HG03175 (cell line): ENCODE results near the gene TSPAN32.

Experiments used
- ATAC-seq: cut with Tn5 transposase; IDR thresholded peaks from one replicate; pipeline ENCODE4 v1.9.1; 2021; ENCODE audit warnings: mild to moderate bottlenecking, moderate library complexity; ENCODE audit not compliant: unreplicated experiment

TSPAN32 gene

DNA sequence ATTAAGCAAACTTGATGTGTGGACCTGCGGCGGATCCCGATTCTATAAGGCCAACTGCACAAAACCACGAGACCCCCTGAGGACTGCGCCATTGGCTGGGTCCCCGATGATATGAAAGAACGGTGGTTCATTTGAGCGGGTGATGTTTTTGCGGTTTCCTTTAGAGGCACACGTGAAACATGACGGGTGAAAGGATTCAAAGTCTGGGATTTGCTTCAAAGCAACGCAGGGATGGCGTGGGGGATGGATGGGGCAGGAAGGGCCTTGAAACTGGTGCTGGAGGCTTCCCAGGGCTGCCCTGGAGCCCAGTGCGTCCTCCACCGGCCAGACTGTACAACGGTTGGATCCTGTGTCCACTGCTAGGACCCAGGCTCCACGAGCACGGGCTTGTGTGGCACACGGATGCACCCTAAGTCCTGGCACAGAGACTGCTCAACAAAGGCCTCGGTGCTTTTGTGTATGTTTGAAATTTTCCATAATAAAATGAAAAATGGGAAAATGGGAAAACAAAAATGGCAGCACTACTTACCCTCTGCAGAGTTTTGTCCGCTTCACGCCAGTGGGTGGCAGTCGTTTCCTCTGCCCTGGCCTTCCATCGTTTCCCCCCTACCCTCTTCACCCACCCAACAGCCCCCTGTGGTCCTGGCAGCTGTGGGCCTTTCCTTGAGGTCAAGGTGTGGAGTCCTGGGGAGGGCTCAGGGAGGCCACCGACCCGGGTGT, 35.1 kb upstream of the TSPAN32 start:
- no peak for ATAC-seq

DNA sequence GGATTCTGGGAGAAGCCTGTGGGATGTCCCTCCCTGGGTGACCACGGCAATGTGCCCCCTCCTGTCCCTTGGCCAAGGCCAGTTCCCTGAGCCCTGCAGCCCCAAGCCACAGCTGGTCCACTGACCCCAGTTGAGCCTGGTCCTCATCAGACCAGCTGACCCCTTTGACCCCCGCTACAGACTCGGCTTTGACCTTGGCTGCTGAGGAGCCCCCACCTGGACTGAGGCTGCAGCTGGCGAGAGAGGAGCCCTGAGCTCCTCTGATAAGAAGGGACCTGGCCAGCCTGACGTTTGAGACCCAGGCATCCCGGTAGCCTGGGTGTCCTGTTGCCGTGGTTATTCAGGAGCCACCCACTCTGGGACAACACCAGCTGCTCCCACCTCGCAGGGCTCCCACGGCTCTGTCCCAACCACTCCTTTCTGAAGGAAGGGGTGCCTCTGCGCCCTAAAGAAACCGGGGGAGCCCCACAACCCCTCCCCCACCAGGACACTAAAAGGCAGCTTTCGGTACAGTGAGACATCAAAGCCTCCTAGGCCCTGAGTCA, 34.4 kb upstream of the TSPAN32 start:
- no peak for ATAC-seq

DNA sequence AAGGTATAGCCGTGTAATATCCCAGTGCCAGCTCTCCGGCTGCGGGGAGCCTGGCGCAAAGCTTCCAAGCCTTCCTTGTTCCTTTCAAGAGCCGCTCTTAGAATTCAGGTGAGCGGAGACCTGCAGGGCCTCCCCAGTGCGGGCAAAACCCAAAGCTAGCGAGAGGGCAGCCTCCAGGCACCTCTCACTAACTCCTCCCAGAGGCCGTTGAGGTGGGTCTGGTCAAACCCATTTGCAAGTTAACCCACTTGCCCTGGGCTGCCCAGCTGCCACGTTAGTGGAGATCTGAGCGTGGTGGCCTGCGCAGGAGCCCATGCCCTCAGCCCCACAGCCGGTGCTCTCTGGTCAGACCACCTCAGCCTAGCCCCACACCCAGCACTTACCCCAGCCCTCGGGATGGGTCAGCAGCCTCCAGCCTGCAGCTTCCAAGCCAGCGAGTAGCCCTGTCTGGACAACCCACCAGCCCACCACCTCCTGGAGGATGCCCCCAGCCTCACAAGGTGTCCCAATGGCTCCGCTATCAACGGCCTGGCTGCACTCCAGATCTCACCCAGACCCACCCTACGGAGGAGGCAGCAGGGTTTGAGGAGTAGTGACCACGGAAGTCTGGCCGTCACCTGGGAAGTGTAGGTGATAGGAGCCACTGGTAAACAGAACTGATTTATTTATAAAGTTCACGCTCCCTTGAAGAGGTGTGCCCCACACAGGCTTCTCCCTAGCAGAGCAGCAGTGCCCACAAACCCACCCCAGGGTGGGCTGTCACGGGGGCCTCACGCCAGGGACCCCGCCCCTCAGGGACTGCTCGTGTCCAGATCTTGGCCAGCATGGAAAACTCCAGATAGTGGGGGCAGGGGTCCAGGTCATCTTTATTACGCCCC, 33.7 kb upstream of the TSPAN32 start:
- no peak for ATAC-seq

DNA sequence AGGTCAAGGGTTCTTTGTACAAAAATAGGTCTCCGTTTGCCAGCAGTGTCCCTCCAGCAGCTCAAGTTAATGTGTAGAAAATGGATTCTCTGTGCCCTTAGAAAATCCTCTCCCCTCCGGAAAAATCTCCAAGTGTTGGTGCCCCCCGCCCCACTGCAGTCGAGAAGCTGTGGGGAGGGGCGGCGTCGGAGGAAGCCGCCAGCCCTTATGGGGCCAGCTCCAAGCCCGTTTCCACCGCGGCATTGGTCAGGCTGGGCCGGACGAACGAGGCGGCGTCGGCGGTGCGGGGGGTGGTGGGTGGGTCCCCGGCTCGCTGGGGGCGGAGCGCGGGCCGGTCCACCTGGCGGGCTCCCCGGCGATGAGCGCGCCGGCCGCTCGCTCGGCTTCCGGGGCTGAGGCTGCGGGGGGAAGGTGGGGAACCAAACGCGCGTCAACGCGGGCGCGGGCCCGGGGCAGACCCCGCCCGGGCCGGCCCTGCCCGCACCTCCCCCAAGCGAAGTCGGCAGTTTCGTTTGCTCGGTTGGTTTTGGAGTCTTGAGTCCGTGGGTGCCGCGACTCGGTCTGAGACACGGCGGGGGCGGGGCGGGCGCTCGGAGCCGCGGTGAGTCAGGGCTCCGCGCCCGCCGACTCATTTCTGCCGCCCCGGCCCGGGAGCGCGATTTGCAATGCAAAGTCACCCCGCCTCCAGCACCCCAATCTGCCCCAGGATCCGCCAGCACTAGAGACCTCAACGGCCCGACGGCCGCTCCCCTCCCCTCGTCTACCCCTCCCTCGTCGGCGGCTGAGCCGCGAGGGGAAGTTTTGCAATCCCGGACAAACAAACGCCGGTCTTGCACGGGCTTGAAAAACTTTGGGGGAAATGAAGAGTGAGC, 32.8 kb upstream of the TSPAN32 start:
- no peak for ATAC-seq

DNA sequence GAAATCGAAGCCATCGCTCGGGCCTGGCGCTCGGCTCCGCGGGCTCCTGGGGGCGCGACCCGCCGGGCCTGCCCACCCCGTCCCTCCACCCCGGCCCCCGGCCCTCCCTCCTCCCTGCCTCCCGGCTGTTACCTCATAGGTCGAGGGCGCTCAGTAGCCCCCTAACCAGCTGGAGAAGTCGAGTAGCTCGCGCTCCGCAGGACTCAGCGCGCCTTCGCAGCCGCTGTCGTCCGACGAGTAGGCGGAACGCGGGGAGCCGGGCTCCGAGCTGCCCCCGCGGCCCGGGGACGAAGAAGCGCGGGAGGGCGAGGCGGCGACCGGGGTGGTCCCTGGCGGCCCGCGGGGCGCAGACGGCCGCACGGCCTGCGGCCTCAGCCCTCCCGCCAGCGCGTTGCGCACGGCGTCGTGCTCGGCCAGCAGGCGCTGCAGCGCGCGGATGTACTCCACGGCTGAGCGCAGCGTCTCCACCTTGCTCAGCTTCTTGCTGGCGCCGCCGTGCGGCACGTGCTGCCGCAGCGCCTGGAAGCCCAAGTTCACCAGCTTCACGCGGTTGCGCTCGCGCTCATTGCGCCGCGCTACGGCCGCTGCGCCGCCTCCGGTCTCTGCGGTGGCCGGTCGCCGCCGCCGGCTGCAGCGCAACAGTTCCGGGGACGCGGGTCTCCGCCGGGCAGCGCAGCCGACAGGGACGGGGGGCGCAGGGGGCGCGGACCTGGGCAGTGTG, 32.1 kb upstream of the TSPAN32 start:
- ATAC-seq, result no peak

DNA sequence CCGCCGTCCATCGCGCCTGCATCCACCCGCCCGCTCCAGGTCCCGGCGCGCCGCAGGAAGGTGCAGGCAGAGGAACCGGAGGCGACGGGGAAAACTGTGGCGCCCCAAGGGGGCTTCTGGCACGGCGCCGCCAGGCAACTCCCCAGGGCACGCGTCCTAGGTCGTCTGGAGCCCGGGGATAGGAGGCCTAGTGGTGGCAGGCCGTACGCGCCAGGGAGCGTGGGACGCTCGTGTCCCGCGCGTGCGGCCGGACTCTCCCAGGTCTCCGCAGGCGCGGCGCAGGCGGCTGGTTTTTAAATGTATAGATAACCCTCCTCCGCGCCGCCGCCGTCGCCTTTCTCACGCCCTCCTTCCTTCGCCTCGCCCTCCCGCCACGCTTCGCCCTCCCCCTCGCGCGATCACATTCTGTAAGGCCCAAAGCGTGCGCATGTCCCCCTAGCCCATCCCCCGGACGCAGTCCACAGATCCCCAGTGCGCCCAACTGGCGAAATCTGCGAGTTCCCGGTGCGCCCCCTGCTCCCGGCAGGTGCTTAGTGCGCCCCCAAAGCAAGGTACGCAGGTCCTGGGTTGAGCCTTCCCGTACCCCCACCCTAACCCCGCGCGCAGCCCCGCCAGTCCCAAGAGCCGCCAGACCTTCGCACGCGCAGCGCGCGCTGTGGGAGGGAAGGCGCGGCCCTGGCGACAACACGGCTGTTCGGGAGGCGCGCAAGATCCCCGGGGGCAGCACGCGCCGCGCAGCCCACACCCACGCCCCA, 31.3 kb upstream of the TSPAN32 start, which contains the start of gene ASCL2:
Gene ASCL2 (minus strand): TSS at position 267 of the 755 bp plus-strand sequence. CDS start 256 bp downstream, at position 11.
- no peak for ATAC-seq

DNA sequence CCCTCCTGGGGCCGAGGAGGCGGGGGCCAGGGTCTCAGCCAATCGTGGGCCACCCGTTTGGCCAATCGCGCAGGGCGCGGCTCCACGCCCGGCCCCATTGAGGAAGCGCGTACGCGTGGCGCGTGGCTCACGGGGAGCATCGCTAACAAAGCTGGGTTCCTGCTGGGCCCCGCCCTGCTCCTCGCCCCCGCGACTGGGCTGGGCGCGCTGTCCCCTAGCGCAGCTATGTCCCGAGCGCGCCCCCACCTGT, 30.8 kb upstream of the TSPAN32 start:
- ATAC-seq, result no peak

DNA sequence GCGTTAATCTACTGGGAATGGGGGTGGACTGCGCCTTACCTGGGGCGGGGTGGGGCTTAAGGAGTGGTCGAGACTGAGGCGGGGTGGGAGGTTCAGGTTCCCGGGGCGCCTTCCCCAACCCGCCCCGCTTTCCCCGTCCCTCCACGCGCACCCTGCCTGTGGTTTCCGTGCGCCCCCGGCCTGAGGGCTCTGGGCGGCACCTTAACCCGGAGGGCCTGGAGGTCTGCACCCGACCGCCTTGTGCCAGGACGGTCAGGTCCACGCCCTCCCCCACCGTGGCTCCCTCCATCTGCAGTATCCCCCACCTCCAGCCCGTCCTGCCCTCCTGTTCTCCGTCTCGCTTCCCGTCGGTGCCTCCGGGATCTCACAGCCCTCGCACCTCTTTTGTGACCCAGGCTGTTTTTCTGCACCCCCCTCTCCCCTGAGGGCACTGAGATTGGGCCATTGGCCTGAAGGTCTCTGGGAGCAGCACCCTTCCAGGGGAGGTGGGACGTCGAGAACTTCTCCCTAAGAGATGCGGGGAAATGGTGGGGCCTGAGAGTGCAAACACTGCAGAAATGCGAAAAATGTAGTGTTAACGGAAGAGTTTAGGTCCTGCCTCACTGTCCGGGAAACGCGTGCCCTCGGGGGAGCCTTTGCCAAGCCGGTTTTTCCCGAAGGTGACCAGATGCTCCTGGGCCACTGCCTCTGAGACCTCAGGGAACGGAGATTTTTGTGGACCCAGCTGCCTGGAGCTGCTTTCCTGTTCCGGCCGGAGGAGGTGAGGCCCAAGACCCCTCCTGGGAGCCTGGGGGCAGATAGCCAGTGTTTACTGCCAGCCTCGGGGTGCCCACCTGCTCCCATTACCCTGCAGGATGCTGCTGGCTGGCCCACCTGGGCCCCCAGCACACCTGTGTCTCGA, 30.2 kb upstream of the TSPAN32 start:
- no peak for ATAC-seq

DNA sequence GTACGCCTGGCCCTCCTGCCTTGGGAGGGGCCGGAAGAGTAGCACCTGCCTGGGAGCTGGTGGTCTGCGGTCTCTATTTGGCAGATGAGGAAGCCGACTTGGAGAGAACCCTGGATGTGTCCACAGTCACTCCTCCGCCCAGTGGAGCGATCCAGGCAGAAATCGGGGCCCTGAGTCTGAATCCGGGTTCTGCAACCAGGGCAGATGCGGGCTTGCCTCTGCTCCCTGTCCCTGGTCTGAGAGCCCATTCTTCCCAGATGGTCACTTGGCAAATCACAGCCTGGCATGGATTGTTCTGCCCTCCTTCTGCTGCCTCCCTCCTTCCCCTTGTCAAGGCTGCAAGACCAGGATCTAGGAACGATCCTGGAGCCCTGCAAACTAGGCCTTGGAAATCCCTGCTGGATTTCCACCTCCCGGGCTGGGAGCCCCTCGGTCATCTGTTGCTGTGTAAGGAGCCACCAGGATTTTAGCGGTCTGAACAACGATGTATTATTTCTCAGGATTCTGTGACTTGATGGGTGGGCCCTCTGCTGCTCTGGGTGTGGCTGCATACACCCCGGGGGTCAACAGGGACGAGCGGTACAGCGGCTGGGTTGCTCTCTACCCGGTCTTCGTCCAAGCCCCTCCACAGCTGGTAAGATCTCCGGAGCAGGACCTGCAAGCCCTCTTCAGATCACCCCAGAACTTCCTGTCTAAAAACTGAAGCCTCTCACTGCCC, 29.4 kb upstream of the TSPAN32 start:
- no peak for ATAC-seq

DNA sequence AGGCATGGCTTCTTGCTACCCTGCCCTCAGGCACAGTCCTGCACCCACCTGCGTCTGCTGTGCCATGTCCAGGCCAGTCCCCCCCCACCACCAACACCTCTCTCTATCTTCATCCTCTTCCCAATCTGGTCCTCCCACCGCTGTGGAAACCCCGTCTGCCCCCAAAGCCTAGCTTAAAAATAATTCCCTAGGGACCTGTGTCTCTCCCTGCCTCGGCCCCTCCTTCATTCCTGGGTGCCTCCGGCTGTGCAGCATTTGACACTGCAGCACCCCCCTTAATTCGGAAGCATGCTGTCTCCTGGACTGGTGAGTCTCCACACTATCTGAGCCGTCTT, 28.9 kb upstream of the TSPAN32 start:
- no peak for ATAC-seq

DNA sequence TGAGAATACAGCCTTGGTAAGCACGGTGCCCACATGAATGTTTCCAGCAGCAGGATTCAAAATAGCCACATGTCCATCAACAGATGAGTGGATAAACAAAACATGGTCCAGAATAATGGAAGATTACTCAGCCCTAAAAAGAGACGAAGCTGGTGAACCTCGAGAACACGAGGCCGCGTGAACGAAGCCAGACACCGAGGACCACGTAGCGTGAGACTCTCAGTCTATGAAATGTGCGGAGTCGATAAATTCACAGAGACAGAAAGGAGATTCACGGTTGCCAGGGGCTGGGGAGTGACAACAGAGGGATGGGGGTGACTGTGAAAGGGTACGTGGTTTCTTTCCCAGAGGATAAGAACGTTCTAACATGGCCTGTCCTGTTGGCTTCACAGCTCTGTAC, 28.5 kb upstream of the TSPAN32 start:
- no peak for ATAC-seq

DNA sequence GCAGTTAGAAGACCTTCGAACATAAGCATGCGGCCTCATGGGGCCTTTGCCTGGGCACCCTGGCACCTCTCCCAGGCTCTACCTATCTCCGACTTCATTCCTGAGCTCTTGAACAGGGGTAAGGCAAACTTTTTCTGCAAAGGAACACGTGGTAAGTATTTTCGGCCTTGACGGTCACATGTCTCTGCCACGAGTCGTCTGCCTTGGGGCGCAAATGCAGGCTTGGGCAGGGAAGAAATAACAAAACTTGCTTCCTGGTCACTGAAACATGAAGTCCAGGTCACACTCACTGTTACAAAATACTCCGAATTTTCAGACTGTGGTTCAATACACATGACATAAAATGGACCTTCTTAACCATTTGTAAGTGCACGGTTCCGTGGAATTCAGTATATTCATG, 28.0 kb upstream of the TSPAN32 start:
- ATAC-seq, result no peak

DNA sequence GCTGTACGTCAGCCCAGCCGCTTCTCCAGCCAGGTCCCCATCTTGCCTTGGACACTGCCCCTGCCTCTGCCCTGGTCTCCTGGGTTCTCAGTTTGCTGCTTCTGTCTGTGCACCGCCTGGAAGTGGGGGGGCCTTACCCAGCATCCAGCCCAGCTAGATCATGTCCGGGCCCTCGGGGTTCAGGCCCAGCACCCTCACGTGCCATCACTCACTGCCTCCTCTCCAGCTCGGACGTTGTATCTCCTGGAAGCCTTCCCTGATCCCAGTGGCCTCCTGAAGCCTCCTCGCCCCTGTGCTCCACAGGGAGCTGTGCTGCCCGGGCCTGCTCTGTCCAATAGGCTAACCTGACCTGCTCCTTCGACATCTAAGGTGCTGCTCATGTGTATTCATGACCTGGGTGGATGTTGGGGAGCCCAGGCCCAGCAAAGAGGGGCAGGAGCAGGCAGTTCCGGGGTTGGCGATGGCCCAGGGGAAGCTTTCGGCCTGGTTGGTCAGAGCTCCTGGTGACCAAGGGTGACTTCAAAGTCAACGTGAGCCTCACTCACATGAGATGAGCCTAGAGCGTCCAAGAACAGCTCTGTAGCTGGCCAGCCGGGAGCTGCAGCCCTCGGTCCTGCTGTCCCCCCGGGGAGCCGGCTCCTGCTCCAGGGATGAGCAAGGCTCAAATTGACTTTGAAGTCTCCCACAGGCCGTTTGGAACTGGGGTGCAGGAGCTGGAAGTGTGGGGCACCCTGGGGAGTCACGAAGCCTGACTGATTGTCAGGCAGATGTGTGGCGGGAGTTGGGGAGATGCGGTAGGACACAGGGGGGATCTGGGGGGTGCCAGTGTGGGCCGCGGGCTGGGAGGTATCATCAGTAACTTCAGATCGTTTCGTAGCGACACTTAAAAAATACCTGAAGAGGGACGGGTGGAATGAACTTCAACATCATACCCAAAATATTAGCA, 26.2 kb upstream of the TSPAN32 start:
- no peak for ATAC-seq

DNA sequence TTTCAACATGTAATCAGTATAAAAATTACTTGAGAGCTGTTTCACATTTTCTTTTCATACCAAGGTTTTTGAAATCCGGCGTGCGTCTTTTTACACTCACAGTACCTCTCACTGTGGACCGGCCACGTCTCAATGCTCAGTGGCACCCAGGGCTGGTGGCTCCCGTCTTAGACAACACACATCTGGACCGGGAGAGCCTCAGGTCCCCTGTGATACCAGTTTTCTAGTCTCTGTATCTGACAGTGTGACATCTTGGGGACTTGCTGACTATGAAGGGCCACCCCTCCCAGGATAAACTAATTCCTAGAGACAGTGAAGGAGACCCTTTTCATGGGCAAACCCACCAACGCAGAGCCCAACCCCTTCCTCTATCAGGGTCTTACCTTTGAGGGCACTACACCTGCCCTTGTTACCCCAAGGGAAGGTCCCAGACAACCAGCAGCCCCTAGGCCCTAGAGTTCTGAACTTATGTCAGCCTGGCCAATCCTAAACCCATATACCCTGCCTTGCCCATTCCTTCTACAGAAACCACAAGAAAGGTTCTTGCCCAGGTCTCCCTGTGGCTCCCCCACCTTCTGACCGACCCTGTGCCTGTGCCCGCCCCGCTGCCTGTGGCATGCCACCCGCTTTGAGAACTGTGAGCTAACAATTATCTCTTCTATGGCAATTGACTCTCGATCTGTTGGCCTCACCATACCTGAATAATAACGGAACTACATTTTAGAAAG, 25.4 kb upstream of the TSPAN32 start:
- no peak for ATAC-seq

DNA sequence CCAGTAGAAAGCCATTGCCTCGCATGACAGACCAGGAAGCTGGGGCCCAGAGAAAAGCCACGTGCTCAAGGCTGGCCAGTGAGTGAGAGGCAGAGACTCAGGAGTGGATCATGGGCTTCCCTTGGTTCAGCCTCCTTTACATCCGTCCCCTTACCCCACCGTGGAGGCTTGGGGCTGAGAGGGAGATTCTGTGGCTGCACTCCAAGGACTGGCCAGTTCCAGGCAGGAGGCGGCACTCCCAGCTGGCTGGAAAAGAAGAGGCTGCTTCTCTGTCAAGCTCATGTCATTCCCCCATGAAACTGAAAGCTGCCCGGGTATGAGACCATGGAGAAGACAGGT, 24.8 kb upstream of the TSPAN32 start:
- ATAC-seq, result no peak

DNA sequence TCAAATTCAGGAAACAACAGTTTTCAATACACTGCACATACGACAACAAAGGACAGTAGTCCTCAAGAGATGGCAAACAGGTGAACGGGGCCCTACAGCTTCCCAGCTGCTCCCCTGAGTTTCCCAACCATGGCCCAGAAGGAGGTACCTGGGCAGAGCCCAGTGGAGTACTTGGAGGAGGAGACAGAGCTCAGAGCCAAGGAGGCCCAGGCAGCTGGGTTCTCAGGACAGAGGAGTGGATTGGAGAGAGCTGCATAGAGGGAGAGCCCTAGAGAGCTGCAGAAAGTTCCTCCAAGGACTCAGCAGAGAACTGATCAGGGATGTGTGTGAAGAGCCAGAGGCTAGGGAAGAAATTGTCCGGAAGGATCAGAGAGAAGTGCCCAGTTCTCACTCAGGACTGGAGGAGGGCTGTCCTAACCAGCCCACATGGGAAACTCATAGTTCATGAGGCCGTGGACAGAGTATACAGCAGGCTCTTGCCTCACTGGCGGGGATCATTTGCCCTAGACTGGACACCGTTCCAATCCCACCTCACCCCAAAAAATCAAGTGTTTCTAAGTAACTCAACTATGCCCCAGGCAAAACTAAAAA, 23.8 kb upstream of the TSPAN32 start:
- ATAC-seq, result no peak
